A549 treated with RU486 at 1 μM for 4 hours (cell line): ENCODE measurements around the gene DDX42. TPM values are rescaled to one million over a fixed set of nuclear protein-coding genes. Genes with fewer than 3 reads are reported as not detected.

Source experiments
- total RNA-seq: library from RNA; stranded (reverse); fragments of 200-300 nt; extraction: Qiagen RNA extraction; gene quantifications from 5 replicates; pipeline ENCODE4 v1.2.3, GENCODE V29; 2022; ENCODE audit warnings: low read depth

Gene DDX42, protein sequence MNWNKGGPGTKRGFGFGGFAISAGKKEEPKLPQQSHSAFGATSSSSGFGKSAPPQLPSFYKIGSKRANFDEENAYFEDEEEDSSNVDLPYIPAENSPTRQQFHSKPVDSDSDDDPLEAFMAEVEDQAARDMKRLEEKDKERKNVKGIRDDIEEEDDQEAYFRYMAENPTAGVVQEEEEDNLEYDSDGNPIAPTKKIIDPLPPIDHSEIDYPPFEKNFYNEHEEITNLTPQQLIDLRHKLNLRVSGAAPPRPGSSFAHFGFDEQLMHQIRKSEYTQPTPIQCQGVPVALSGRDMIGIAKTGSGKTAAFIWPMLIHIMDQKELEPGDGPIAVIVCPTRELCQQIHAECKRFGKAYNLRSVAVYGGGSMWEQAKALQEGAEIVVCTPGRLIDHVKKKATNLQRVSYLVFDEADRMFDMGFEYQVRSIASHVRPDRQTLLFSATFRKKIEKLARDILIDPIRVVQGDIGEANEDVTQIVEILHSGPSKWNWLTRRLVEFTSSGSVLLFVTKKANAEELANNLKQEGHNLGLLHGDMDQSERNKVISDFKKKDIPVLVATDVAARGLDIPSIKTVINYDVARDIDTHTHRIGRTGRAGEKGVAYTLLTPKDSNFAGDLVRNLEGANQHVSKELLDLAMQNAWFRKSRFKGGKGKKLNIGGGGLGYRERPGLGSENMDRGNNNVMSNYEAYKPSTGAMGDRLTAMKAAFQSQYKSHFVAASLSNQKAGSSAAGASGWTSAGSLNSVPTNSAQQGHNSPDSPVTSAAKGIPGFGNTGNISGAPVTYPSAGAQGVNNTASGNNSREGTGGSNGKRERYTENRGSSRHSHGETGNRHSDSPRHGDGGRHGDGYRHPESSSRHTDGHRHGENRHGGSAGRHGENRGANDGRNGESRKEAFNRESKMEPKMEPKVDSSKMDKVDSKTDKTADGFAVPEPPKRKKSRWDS
- total RNA-seq = 86.9 to 109 TPM (median 96.3 TPM) in 5 replicates

GRCh38 chr17:63774141-63774968, at the start of gene DDX42:
DDX42 (plus strand) TSS chr17:63774170; CDS start chr17:63787050, 12,880 bp downstream.

GRCh38 chr17:63741408-63742173, 32.4 kb upstream of the DDX42 start, which contains the start of gene STRADA:
STRADA (minus strand) TSS chr17:63741799; CDS start chr17:63728369, 13,430 bp downstream.

GRCh38 chr17:63773272-63774140, 464 bp upstream of the DDX42 start, which contains the start of gene CCDC47:
CCDC47 (minus strand) TSS chr17:63773597; CDS start chr17:63766175, 7,422 bp downstream.

DNA sequence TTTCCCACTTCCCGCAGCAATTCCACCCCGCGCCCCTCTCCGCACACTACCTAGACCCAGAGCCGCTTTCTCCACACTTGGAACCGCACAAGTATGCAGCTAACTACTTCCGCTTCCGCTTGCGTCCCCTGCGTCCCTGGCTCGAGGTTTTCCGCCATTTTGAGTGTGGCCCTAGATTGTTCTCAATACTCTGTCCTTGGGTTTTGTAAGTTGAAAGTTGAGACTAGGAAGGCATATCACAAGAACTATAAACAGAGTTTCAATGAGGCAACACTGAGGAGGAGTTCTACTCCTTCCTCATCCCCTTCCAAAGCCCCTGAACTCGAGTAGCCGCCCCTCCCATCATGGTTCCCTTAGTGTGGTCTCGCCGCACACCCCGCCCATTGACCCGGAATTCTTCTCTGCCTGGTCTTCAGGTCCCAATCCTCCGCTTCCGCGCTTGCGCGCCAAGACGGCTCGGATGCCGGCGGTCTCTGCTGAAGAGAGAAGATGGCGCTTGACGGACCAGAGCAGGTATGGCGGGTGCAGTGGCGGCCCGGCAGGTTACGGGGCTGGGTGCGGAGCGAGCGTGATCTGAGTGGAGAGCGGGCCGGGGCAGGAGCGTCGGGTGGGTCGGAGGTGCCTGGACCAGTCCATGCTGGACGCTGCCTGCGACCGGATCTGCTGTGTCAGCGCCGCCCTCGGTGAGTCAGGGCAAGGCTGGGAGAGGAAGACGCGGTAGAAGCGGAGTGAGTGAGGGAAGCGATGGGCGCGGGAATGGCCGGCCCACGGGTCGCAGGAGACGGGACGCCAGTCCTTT, 53.2 kb downstream of the DDX42 start, which contains the start of the genes FTSJ3 and PSMC5:
TSS of gene FTSJ3 (minus strand) at position 662 of the 799 bp plus-strand sequence. CDS start 761 bp downstream, outside the sequence.
TSS of gene PSMC5 (plus strand) at position 430 of the 799 bp plus-strand sequence. CDS start at position 490, 60 bp downstream.

GRCh38 chr17:63842540-63843386, 68.8 kb downstream of the DDX42 start, which contains the start of gene SMARCD2:
SMARCD2 (minus strand) TSS chr17:63842685; CDS start chr17:63842674, 11 bp downstream.

Other genes starting within 250 kb of the DDX42 start
- gene DCAF7, start 223.7 kb upstream of the DDX42 start, total RNA-seq = 44.9 to 64.7 TPM (median 61.8 TPM) in 5 replicates
- 51.4 to 57.2 TPM (median 54.1 TPM) in 5 replicates for gene TACO1, start 173.3 kb upstream of the DDX42 start, total RNA-seq
- gene MAP3K3, start 151.8 kb upstream of the DDX42 start, total RNA-seq = 13.7 to 16.9 TPM (median 16.3 TPM) in 5 replicates
- 7.7 to 14.3 TPM (median 12.3 TPM) in 5 replicates for gene LIMD2, start 74.0 kb upstream of the DDX42 start, total RNA-seq
- gene STRADA, start 32.4 kb upstream of the DDX42 start, total RNA-seq = 24.8 to 27.6 TPM (median 26.0 TPM) in 5 replicates
- 98.7 to 147 TPM (median 101 TPM) in 5 replicates for gene CCDC47, start 573 bp upstream of the DDX42 start, total RNA-seq
- 211 to 259 TPM (median 225 TPM) in 5 replicates for gene PSMC5, start 53.3 kb downstream of the DDX42 start, total RNA-seq
- gene FTSJ3, start 53.5 kb downstream of the DDX42 start, total RNA-seq = 55.5 to 66.9 TPM (median 59.4 TPM) in 5 replicates
- 54.3 to 62.8 TPM (median 61.0 TPM) in 5 replicates for gene SMARCD2, start 68.5 kb downstream of the DDX42 start, total RNA-seq
- gene CSH2, start 99.5 kb downstream of the DDX42 start, total RNA-seq = not detected in 5 replicates
- not detected in 5 replicates for gene GH2, start 107.8 kb downstream of the DDX42 start, total RNA-seq
- gene CSH1, start 122.4 kb downstream of the DDX42 start, total RNA-seq = not detected in 5 replicates
- not detected in 5 replicates for gene CSHL1, start 137.1 kb downstream of the DDX42 start, total RNA-seq
- not detected in 5 replicates for gene GH1, start 144.7 kb downstream of the DDX42 start, total RNA-seq
- gene CD79B, start 158.2 kb downstream of the DDX42 start, total RNA-seq = 0.16 TPM in 1 of 5 replicates, not detected in the others
- gene SCN4A, start 198.7 kb downstream of the DDX42 start, total RNA-seq = 0.03 to 0.18 TPM (median 0.10 TPM) in 4 of 5 replicates, not detected in the other
- 0.57 to 1.00 TPM (median 0.79 TPM) in 5 replicates for gene PRR29, start 224.2 kb downstream of the DDX42 start, total RNA-seq
- gene ICAM2, start 246.5 kb downstream of the DDX42 start, total RNA-seq = 0.08 TPM in 1 of 5 replicates, not detected in the others